Endothelial cell of umbilical vein (primary cell): ENCODE measurements around the gene FNIP2. TPM values are rescaled to one million over a fixed set of nuclear protein-coding genes. Genes with fewer than 3 reads are reported as not detected.
A peak's percentile ranks its signal among the peaks of the same experiment; 100 is the strongest.

Experiments used
- BruUV-seq: library from RNA; stranded (reverse); fragments of 400-500 nt; replicated peaks from 2 replicates; lab custom pipeline; 2021; lab: Mats Ljungman, UMichigan
- CTCF ChIA-PET: fragments of 300-600, 350-600 bp; sonication (Branson Sonifier 250); formaldehyde crosslinking; loops from one replicate; lab custom pipeline; 2021; ENCODE audit warnings: antibody characterized with exemption, inconsistent platforms; lab: Charles Lee
- POLR2A ChIA-PET: fragments of 300-600, 350-600 bp; sonication (Branson Sonifier 250); formaldehyde crosslinking; loops from one replicate; lab custom pipeline; 2021; ENCODE audit warnings: antibody characterized with exemption, inconsistent platforms; lab: Charles Lee
- DNase-seq: peaks from one replicate; pipeline ENCODE4 v3.0.0-alpha.2; 2011; ENCODE audit warnings: low read depth, low spot score
- FAIRE-seq: peaks from 2 replicates; lab custom pipeline; 2011; peaks lifted over from hg19 to GRCh38; lab: Jason Lieb, UNC
- H2AFZ ChIP-seq: 2 replicates; pipeline ENCODE4 v1.6.0; 2012; ENCODE audit warnings: low read depth, low read length, control low read depth, inconsistent platforms
- H3K27ac ChIP-seq: 2 replicates; pipeline ENCODE4 v1.5.1; 2011; ENCODE audit warnings: low read depth, mild to moderate bottlenecking, control low read depth, low read length, moderate library complexity; ENCODE audit not compliant: insufficient read depth
- H3K27me3 ChIP-seq, 2 experiments: 2 replicates each; pipeline versions ENCODE4 v1.6.0 to v1.6.1; 2011; ENCODE audit warnings: low read length in 2 of 2, mixed read lengths in 1 of 2; ENCODE audit not compliant: control insufficient read depth in 2 of 2, insufficient read depth in 2 of 2
- H3K36me3 ChIP-seq, 2 experiments: 2 replicates in 1 of 2; 3 replicates in 1 of 2; pipeline ENCODE4 v1.5.1; 2011; ENCODE audit warnings: low read length in 2 of 2, mild to moderate bottlenecking in 1 of 2, moderate library complexity in 1 of 2; ENCODE audit not compliant: control insufficient read depth in 2 of 2, insufficient read depth in 2 of 2; ENCODE audit errors: extremely low read depth in 1 of 2
- H3K4me1 ChIP-seq: 3 replicates; pipeline ENCODE4 v1.5.1; 2011; ENCODE audit warnings: mild to moderate bottlenecking, low read length; ENCODE audit not compliant: control insufficient read depth, insufficient read depth; ENCODE audit errors: extremely low read depth
- H3K4me2 ChIP-seq: 2 replicates; pipeline ENCODE4 v1.6.1; 2011; ENCODE audit warnings: low read length, control low read depth, mixed read lengths; ENCODE audit not compliant: insufficient read depth
- H3K4me3 ChIP-seq, 3 experiments: fragments of 200-600 bp in 1 of 3; sonication (generic), shearing (Covaris generic) in 1 of 3; replicated peaks in 1 of 3; 2 replicates each; pipeline ENCODE4 v1.5.1; 2011 to 2016; ENCODE audit warnings: control low read depth in 3 of 3, low read length in 3 of 3, mild to moderate bottlenecking in 2 of 3, inconsistent platforms in 1 of 3, low read depth in 1 of 3, moderate library complexity in 1 of 3; ENCODE audit not compliant: insufficient read depth in 1 of 3
- H3K79me2 ChIP-seq: 2 replicates; pipeline ENCODE4 v1.6.0; 2012; ENCODE audit warnings: low read length, inconsistent platforms; ENCODE audit not compliant: control insufficient read depth, insufficient read depth
- H3K9ac ChIP-seq: replicated peaks from 2 replicates; pipeline ENCODE3; 2011; ENCODE audit warnings: low read length, control low read depth; ENCODE audit not compliant: insufficient read depth; ENCODE audit errors: extremely low read depth
- H3K9me1 ChIP-seq: replicated peaks from 3 replicates; pipeline ENCODE4 v1.6.0; 2011; ENCODE audit warnings: mild to moderate bottlenecking, low read length; ENCODE audit not compliant: control insufficient read depth, insufficient read depth; ENCODE audit errors: extremely low read depth
- H3K9me3 ChIP-seq: replicated peaks from 2 replicates; pipeline ENCODE4 v1.5.1; 2012; ENCODE audit warnings: low read length, inconsistent platforms; ENCODE audit not compliant: control insufficient read depth, insufficient read depth
- H4K20me1 ChIP-seq: replicated peaks from 2 replicates; pipeline ENCODE3; 2011; ENCODE audit warnings: mild to moderate bottlenecking, low read length; ENCODE audit not compliant: control insufficient read depth, insufficient read depth; ENCODE audit errors: extremely low read depth
- EZH2 ChIP-seq: IDR thresholded peaks from 2 replicates; pipeline ENCODE4 v1.6.1; 2012; ENCODE audit warnings: borderline replicate concordance, low read depth, mild to moderate bottlenecking, moderate library complexity, low read length, inconsistent platforms; ENCODE audit not compliant: severe bottlenecking
- FOS ChIP-seq: IDR thresholded peaks from 2 replicates; pipeline ENCODE4 v1.6.1; 2011; ENCODE audit warnings: mild to moderate bottlenecking, low read length, moderate library complexity, borderline replicate concordance; ENCODE audit not compliant: insufficient read depth
- GATA2 ChIP-seq: IDR thresholded peaks from 2 replicates; pipeline ENCODE4 v1.7.0; 2011; ENCODE audit warnings: low read depth, mild to moderate bottlenecking, moderate library complexity, mixed read lengths, low read length; ENCODE audit not compliant: insufficient read length, insufficient read depth
- JUN ChIP-seq: IDR thresholded peaks from 2 replicates; pipeline ENCODE4 v1.6.1; 2011; ENCODE audit warnings: borderline replicate concordance, low read depth; ENCODE audit not compliant: insufficient read length, insufficient read depth
- MYC ChIP-seq: IDR thresholded peaks from one replicate; pipeline ENCODE4 v1.6.1; 2011; ENCODE audit warnings: mild to moderate bottlenecking, low read depth, low read length
- POLR2A ChIP-seq: IDR thresholded peaks from 2 replicates; pipeline ENCODE4 v1.6.1; 2012; ENCODE audit warnings: low read depth, mild to moderate bottlenecking, control low read depth, low read length
- POLR2AphosphoS5 ChIP-seq: IDR thresholded peaks from 2 replicates; pipeline ENCODE4 v1.6.1; 2012; ENCODE audit warnings: low read depth, mild to moderate bottlenecking, control low read depth, low read length, moderate library complexity; ENCODE audit not compliant: insufficient read depth
- dilution Hi-C: fragments of 300-500 bp; cut with MboI; formaldehyde crosslinking; loops from one replicate; pipeline ENCODE4 v1.15.0; 2019; ENCODE audit warnings: low sequenced_read_pairs; ENCODE audit not compliant: extremely low pct_ligation_motif_present
- intact Hi-C: fragments of 100-400 bp; cut with micrococcal nuclease; formaldehyde crosslinking; loops from one replicate; pipeline ENCODE4 v1.10.0; 2022
- polyA plus RNA-seq, 4 experiments: library from polyadenylated mRNA; depleted of rRNA in 3 of 4; stranded (reverse) in 3 of 4; unstranded in 1 of 4; fragments of >200 nt; gene quantifications; 2 replicates each; pipeline versions ENCODE4 v1.2.1 to v1.2.3, GENCODE V29; 2011 to 2012; ENCODE audit warnings: missing spikeins in 1 of 4
- total RNA-seq: library from RNA; stranded (reverse); gene quantifications from 2 replicates; pipeline ENCODE4 v1.2.3, GENCODE V29; 2021
- TF ChIP-seq, protein P1 (sequence below): IDR thresholded peaks from 2 replicates; pipeline ENCODE4 v1.6.1; 2011; ENCODE audit not compliant: insufficient read depth, insufficient read length
- TF ChIP-seq, protein P2 (sequence below), 2 donors: IDR thresholded peaks; 1 replicate in 1 of 2; 2 replicates in 1 of 2; pipeline ENCODE4 v1.5.1; 2011; ENCODE audit warnings: low read length in 2 of 2, mild to moderate bottlenecking in 2 of 2, moderate library complexity in 2 of 2, control low read depth in 1 of 2, inconsistent platforms in 1 of 2, low read depth in 1 of 2; ENCODE audit not compliant: insufficient read depth in 1 of 2; ENCODE audit errors: extremely low read depth in 1 of 2

The FNIP2 gene
- total and polyA plus RNA-seq, 2 donors (not counting 3 experiments of a cell fraction or from before 2014, with no cell fraction given) = 4.5 to 14.4 TPM

DNA sequence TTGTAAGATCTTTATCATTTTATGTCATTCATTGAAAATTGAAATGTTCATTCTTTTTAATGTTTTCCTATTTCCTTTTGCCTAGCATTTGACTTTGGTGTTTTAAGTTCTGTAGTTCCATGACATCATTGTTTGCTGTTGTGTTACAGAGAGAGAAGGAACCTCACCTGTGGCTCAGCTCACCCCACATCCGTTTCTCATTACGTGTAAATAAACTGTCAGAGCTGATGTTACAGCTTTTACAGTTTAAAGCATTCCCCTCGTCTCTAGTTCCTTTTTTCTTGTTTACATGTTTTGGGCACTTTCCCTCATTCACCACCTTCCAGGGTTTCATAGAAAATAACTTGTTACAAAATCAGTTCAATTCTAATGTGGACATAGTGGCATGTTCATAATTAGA lies 137.2 kb downstream of the FNIP2 start:
- DNase-seq = no peak
- no peak overlapping the region for H2AFZ ChIP-seq
- dilution Hi-C loops = no loop called here
- no peak overlapping the region for H3K4me2 ChIP-seq
- peaks cover 2 to 4% of the 10 kb centered on the region in 2 experiments for H3K36me3 ChIP-seq
- H3K9me3 ChIP-seq = no peaks in the 10 kb centered on the region
- TF ChIP-seq GATA2 (no peak), POLR2A (no peak), FOS (no peak), POLR2AphosphoS5 (no peak), EZH2 (no peak), MYC (no peak), JUN (no peak)
- TF ChIP-seq, protein P1, sequence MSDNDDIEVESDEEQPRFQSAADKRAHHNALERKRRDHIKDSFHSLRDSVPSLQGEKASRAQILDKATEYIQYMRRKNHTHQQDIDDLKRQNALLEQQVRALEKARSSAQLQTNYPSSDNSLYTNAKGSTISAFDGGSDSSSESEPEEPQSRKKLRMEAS = no peak
- TF ChIP-seq, protein P2, sequence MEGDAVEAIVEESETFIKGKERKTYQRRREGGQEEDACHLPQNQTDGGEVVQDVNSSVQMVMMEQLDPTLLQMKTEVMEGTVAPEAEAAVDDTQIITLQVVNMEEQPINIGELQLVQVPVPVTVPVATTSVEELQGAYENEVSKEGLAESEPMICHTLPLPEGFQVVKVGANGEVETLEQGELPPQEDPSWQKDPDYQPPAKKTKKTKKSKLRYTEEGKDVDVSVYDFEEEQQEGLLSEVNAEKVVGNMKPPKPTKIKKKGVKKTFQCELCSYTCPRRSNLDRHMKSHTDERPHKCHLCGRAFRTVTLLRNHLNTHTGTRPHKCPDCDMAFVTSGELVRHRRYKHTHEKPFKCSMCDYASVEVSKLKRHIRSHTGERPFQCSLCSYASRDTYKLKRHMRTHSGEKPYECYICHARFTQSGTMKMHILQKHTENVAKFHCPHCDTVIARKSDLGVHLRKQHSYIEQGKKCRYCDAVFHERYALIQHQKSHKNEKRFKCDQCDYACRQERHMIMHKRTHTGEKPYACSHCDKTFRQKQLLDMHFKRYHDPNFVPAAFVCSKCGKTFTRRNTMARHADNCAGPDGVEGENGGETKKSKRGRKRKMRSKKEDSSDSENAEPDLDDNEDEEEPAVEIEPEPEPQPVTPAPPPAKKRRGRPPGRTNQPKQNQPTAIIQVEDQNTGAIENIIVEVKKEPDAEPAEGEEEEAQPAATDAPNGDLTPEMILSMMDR (IDR thresholded peaks at IDR 0.05; ENCODE audit: extremely low read depth in 1 of 2, insufficient read depth in 1 of 2, low read depth in 1 of 2, low read length in 2 of 2) = no peak
- ChIA-PET CTCF (interaction anchor here (1.8 to 3.4 kb wide), 3 partner anchors 9 to 13 kb away, joined by 6 to 11 read pairs (median 10); no protein-coding TSS in a partner anchor), POLR2A (no interaction called here)
- intact Hi-C loops = no loop called here
- H3K4me3 ChIP-seq = no peak overlapping the region
- no peaks in the 10 kb centered on the region for H3K4me1 ChIP-seq
- H3K9ac ChIP-seq = no peak overlapping the region
- FAIRE-seq = peak; percentile 4
- no peak overlapping the region for H3K27ac ChIP-seq
- H3K79me2 ChIP-seq = no peaks in the 10 kb centered on the region
- no TSS peak for BruUV-seq
- no peaks in the 10 kb centered on the region for H4K20me1 ChIP-seq
- no peaks in the 10 kb centered on the region for H3K27me3 ChIP-seq
- H3K9me1 ChIP-seq = no peaks in the 10 kb centered on the region
